ENCODE results near the gene MATN1.

Gene MATN1

GRCh38 chr1:30725450-30726095 lies 2.2 kb upstream of the MATN1 start:
- no peaks in the 10 kb centered on the region for H3K4me1 ChIP-seq (ENCODE audit: control insufficient read depth, insufficient read depth, low read length, poor library complexity, severe bottlenecking)

GRCh38 chr1:30724655-30725421 lies 1.5 kb upstream of the MATN1 start:
- H3K4me3 ChIP-seq (ENCODE audit: insufficient read depth, low read depth, low read length, poor library complexity, severe bottlenecking): no peak overlapping the region

More at GRCh38 chr1:30725450-30726095, 2.2 kb upstream of the MATN1 start:
- Histone ChIP-seq H3K4me3 (ENCODE audit: insufficient read depth, low read depth, low read length, poor library complexity, severe bottlenecking) (no peak overlapping the region), H3K9me3 (ENCODE audit: control insufficient read depth, low read length) (no peaks in the 10 kb centered on the region), H3K27ac (ENCODE audit: insufficient read depth, low read length, poor library complexity, severe bottlenecking) (no peak overlapping the region), H3K36me3 (ENCODE audit: control insufficient read depth, insufficient read depth, low read length) (peaks cover 18% of the 10 kb centered on the region), H3K27me3 (replicated peaks; ENCODE audit: control insufficient read depth, insufficient read depth, low read length, poor library complexity, severe bottlenecking) (no peaks in the 10 kb centered on the region)
- DNase-seq: no peak

GRCh38 chr1:30724175-30724574 lies 790 bp upstream of the MATN1 start:
- H3K4me1 ChIP-seq (ENCODE audit: control insufficient read depth, insufficient read depth, low read length, poor library complexity, severe bottlenecking): peaks cover 4% of the 10 kb centered on the region
- no peak for DNase-seq
- H3K36me3 ChIP-seq (ENCODE audit: control insufficient read depth, insufficient read depth, low read length): peaks cover 18% of the 10 kb centered on the region
- H3K27ac ChIP-seq (ENCODE audit: insufficient read depth, low read length, poor library complexity, severe bottlenecking): no peak overlapping the region
- no peak overlapping the region for H3K4me3 ChIP-seq (ENCODE audit: insufficient read depth, low read depth, low read length, poor library complexity, severe bottlenecking)
- no peaks in the 10 kb centered on the region for H3K9me3 ChIP-seq (ENCODE audit: control insufficient read depth, low read length)
- no peaks in the 10 kb centered on the region for H3K27me3 ChIP-seq (replicated peaks; ENCODE audit: control insufficient read depth, insufficient read depth, low read length, poor library complexity, severe bottlenecking)

More at GRCh38 chr1:30724655-30725421, 1.5 kb upstream of the MATN1 start:
- Histone ChIP-seq H3K4me1 (ENCODE audit: control insufficient read depth, insufficient read depth, low read length, poor library complexity, severe bottlenecking) (no peaks in the 10 kb centered on the region), H3K27me3 (replicated peaks; ENCODE audit: control insufficient read depth, insufficient read depth, low read length, poor library complexity, severe bottlenecking) (no peaks in the 10 kb centered on the region), H3K9me3 (ENCODE audit: control insufficient read depth, low read length) (no peaks in the 10 kb centered on the region), H3K36me3 (ENCODE audit: control insufficient read depth, insufficient read depth, low read length) (peaks cover 18% of the 10 kb centered on the region), H3K27ac (ENCODE audit: insufficient read depth, low read length, poor library complexity, severe bottlenecking) (no peak overlapping the region)
- no peak for DNase-seq

GRCh38 chr1:30721812-30722537 lies 1.4 kb downstream of the MATN1 start:
- peaks cover 10% of the 10 kb centered on the region for H3K4me1 ChIP-seq (ENCODE audit: control insufficient read depth, insufficient read depth, low read length, poor library complexity, severe bottlenecking)
- no peak for DNase-seq
- no peaks in the 10 kb centered on the region for H3K9me3 ChIP-seq (ENCODE audit: control insufficient read depth, low read length)
- H3K27ac ChIP-seq (ENCODE audit: insufficient read depth, low read length, poor library complexity, severe bottlenecking): no peak overlapping the region
- no peaks in the 10 kb centered on the region for H3K27me3 ChIP-seq (replicated peaks; ENCODE audit: control insufficient read depth, insufficient read depth, low read length, poor library complexity, severe bottlenecking)
- H3K36me3 ChIP-seq (ENCODE audit: control insufficient read depth, insufficient read depth, low read length): peaks cover 18% of the 10 kb centered on the region
- no peak overlapping the region for H3K4me3 ChIP-seq (ENCODE audit: insufficient read depth, low read depth, low read length, poor library complexity, severe bottlenecking)

- Histone ChIP-seq H3K27ac (ENCODE audit: insufficient read depth, low read length, poor library complexity, severe bottlenecking) (no peak overlapping the region), H3K4me1 (ENCODE audit: control insufficient read depth, insufficient read depth, low read length, poor library complexity, severe bottlenecking) (peaks cover 10% of the 10 kb centered on the region)
- no peak for DNase-seq
These were observed 2.0 kb downstream of the MATN1 start for GRCh38 chr1:30721341-30721793.

GRCh38 chr1:30720271-30721223 lies 2.8 kb downstream of the MATN1 start:
- Histone ChIP-seq H3K9me3 (ENCODE audit: control insufficient read depth, low read length) (no peaks in the 10 kb centered on the region), H3K4me1 (ENCODE audit: control insufficient read depth, insufficient read depth, low read length, poor library complexity, severe bottlenecking) (peaks cover 10% of the 10 kb centered on the region), H3K27me3 (replicated peaks; ENCODE audit: control insufficient read depth, insufficient read depth, low read length, poor library complexity, severe bottlenecking) (no peaks in the 10 kb centered on the region), H3K36me3 (ENCODE audit: control insufficient read depth, insufficient read depth, low read length) (peaks cover 13% of the 10 kb centered on the region), H3K27ac (ENCODE audit: insufficient read depth, low read length, poor library complexity, severe bottlenecking) (no peak overlapping the region), H3K4me3 (ENCODE audit: insufficient read depth, low read depth, low read length, poor library complexity, severe bottlenecking) (no peak overlapping the region)
- DNase-seq: no peak

More at GRCh38 chr1:30721341-30721793, 2.0 kb downstream of the MATN1 start:
- no peaks in the 10 kb centered on the region for H3K9me3 ChIP-seq (ENCODE audit: control insufficient read depth, low read length)
- H3K27me3 ChIP-seq (replicated peaks; ENCODE audit: control insufficient read depth, insufficient read depth, low read length, poor library complexity, severe bottlenecking): no peaks in the 10 kb centered on the region
- no peak overlapping the region for H3K4me3 ChIP-seq (ENCODE audit: insufficient read depth, low read depth, low read length, poor library complexity, severe bottlenecking)
- H3K36me3 ChIP-seq (ENCODE audit: control insufficient read depth, insufficient read depth, low read length): peaks cover 18% of the 10 kb centered on the region

GRCh38 chr1:30719406-30720270 lies 3.7 kb downstream of the MATN1 start:
- Histone ChIP-seq H3K4me1 (ENCODE audit: control insufficient read depth, insufficient read depth, low read length, poor library complexity, severe bottlenecking) (peaks cover 10% of the 10 kb centered on the region), H3K36me3 (ENCODE audit: control insufficient read depth, insufficient read depth, low read length) (peaks cover 4% of the 10 kb centered on the region), H3K9me3 (ENCODE audit: control insufficient read depth, low read length) (no peaks in the 10 kb centered on the region), H3K27me3 (replicated peaks; ENCODE audit: control insufficient read depth, insufficient read depth, low read length, poor library complexity, severe bottlenecking) (no peaks in the 10 kb centered on the region), H3K27ac (ENCODE audit: insufficient read depth, low read length, poor library complexity, severe bottlenecking) (peak overlapping the region; percentile 100), H3K4me3 (ENCODE audit: insufficient read depth, low read depth, low read length, poor library complexity, severe bottlenecking) (peak overlapping the region; percentile 78)
- DNase-seq: no peak

GRCh38 chr1:30718636-30719405 lies 4.6 kb downstream of the MATN1 start:
- no peaks in the 10 kb centered on the region for H3K9me3 ChIP-seq (ENCODE audit: control insufficient read depth, low read length)
- peak overlapping the region; percentile 100 for H3K27ac ChIP-seq (ENCODE audit: insufficient read depth, low read length, poor library complexity, severe bottlenecking)
- H3K4me3 ChIP-seq (ENCODE audit: insufficient read depth, low read depth, low read length, poor library complexity, severe bottlenecking): peak overlapping the region; percentile 78
- H3K36me3 ChIP-seq (ENCODE audit: control insufficient read depth, insufficient read depth, low read length): no peaks in the 10 kb centered on the region
- peak; percentile 68 to 76 (median 71) for DNase-seq
- H3K27me3 ChIP-seq (replicated peaks; ENCODE audit: control insufficient read depth, insufficient read depth, low read length, poor library complexity, severe bottlenecking): no peaks in the 10 kb centered on the region
- H3K4me1 ChIP-seq (ENCODE audit: control insufficient read depth, insufficient read depth, low read length, poor library complexity, severe bottlenecking): peaks cover 10% of the 10 kb centered on the region
